Sciatic nerve (tissue), 2 donors: Measurements from ENCODE around the gene FGF10. TPM values are rescaled to one million over a fixed set of nuclear protein-coding genes. Genes with fewer than 3 reads are reported as not detected.

Source experiments
- ATAC-seq: fragments of 200-7000 bp; cut with Tn5 transposase; one replicate; pipeline ENCODE4 v1.9.1; 2020; ENCODE audit warnings: mild to moderate bottlenecking, moderate library complexity
- DNase-seq: peaks from one replicate; pipeline ENCODE4 v3.0.0-alpha.2; 2020; ENCODE audit warnings: low spot score
- intact Hi-C: fragments of 100-400 bp; cut with DNase I; formaldehyde crosslinking; loops from one replicate; pipeline ENCODE4 v1.14.2; 2022
- total RNA-seq: library from RNA; stranded (reverse); fragmentation: NEBNext Ultra II Directional; extraction: Animal tissue kit (Norgen Biotek cat#: 25700); gene quantifications from one replicate; pipeline ENCODE4 v1.2.1, GENCODE V29; 2021
- donor health status: DM: no; HTN: no; CAD: no.
- donor health status: DM: no; HTN: no; CAD: no.

Gene FGF10
- total RNA-seq, 1 donor from 2014 or later = 13.1 TPM

- intact Hi-C loops = no loop called here
- ATAC-seq = no peak
- DNase-seq = no peak
Observed at GRCh38 chr5:44361342-44362001, 27.7 kb downstream of the FGF10 start.

- intact Hi-C loops = no loop called here
- ATAC-seq (no peak), DNase-seq (no peak)
Observed at GRCh38 chr5:44360919-44361318, 28.3 kb downstream of the FGF10 start.

GRCh38 chr5:44358421-44358820, 30.8 kb downstream of the FGF10 start:
- no peak for DNase-seq
- intact Hi-C loops = no loop called here
- no peak for ATAC-seq

- intact Hi-C loops = no loop called here
- DNase-seq (no peak), ATAC-seq (no peak)
Observed at GRCh38 chr5:44356231-44356630, 33.0 kb downstream of the FGF10 start.

- ATAC-seq = no peak
- no peak for DNase-seq
- intact Hi-C loops = no loop called here
Observed at GRCh38 chr5:44345871-44346270, 43.3 kb downstream of the FGF10 start.

GRCh38 chr5:44336708-44337107, 52.5 kb downstream of the FGF10 start:
- intact Hi-C loops = no loop called here
- ATAC-seq (no peak), DNase-seq (no peak)

- intact Hi-C loops = no loop called here
- ATAC-seq = no peak
- no peak for DNase-seq
Observed at GRCh38 chr5:44334622-44335021, 54.6 kb downstream of the FGF10 start.

GRCh38 chr5:44332285-44332971, 56.8 kb downstream of the FGF10 start:
- DNase-seq (no peak), ATAC-seq (peak; percentile 61)
- intact Hi-C loops = no loop called here

- DNase-seq (no peak), ATAC-seq (peak; percentile 70)
- intact Hi-C loops = no loop called here
Observed at GRCh38 chr5:44331471-44332050, 57.7 kb downstream of the FGF10 start.

- intact Hi-C loops = loop anchor here (5.0 kb wide), 1 partner anchor 1673 kb away; no protein-coding TSS in a partner anchor
- DNase-seq (no peak), ATAC-seq (no peak)
Observed at GRCh38 chr5:44329716-44330115, 59.5 kb downstream of the FGF10 start.

GRCh38 chr5:44321144-44321725, 68.0 kb downstream of the FGF10 start:
- intact Hi-C loops = no loop called here
- DNase-seq (no peak), ATAC-seq (no peak)

GRCh38 chr5:44320188-44320587, 69.0 kb downstream of the FGF10 start:
- intact Hi-C loops = no loop called here
- ATAC-seq (no peak), DNase-seq (no peak)

GRCh38 chr5:44318883-44319282, 70.3 kb downstream of the FGF10 start:
- no peak for DNase-seq
- no peak for ATAC-seq
- intact Hi-C loops = no loop called here

GRCh38 chr5:44312374-44312773, 76.8 kb downstream of the FGF10 start:
- intact Hi-C loops = no loop called here
- DNase-seq = no peak
- ATAC-seq = no peak

GRCh38 chr5:44300551-44300950, 88.7 kb downstream of the FGF10 start:
- DNase-seq (no peak), ATAC-seq (no peak)
- intact Hi-C loops = no loop called here

GRCh38 chr5:44299394-44299793, 89.8 kb downstream of the FGF10 start:
- ATAC-seq (no peak), DNase-seq (no peak)
- intact Hi-C loops = no loop called here

- ATAC-seq (peak; percentile 78), DNase-seq (peak; percentile 88)
- intact Hi-C loops = no loop called here
Observed at GRCh38 chr5:44294516-44294915, 94.7 kb downstream of the FGF10 start.

GRCh38 chr5:44292736-44293135, 96.5 kb downstream of the FGF10 start:
- DNase-seq (no peak), ATAC-seq (no peak)
- intact Hi-C loops = no loop called here

- intact Hi-C loops = no loop called here
- no peak for ATAC-seq
- DNase-seq = no peak
Observed at GRCh38 chr5:44278469-44278868, 110.8 kb downstream of the FGF10 start.

GRCh38 chr5:44275908-44276307, 113.3 kb downstream of the FGF10 start:
- ATAC-seq = no peak
- intact Hi-C loops = no loop called here

More at GRCh38 chr5:44275908-44276307, 113.3 kb downstream of the FGF10 start:
- DNase-seq = no peak
